Measurements from ENCODE around the gene KDM4B.

GRCh38 chr19:5131031-5131505, 162.2 kb downstream of the KDM4B start:
- no peak for TF ChIP-seq POLR2A (IDR thresholded peaks at IDR 0.05)
- TF ChIP-seq CTCF (IDR thresholded peaks at IDR 0.05) = peak in 1 of 6 experiments; percentile 16

Measured in Peyer's patch (tissue), 4 donors.